ENCODE results near the gene CD96.

Gene CD96

DNA sequence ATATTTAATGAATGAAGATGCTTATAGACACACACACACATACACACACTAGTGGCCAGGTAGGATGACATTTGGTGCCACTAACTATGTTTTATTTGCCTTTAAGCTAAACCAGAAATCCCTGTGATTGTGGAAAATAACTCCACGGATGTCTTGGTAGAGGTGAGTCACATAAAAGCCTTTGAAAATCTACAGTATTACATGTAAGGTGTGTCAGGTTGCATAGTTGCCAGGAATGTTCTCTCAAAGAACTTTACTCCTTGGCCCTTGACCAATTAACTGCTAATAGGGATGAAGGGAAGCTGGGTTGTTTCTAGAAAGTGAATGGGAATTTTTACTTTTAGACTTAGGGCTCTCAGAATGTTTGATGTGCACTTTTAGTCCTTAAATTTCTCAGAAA, 43.2 kb downstream of the CD96 start:
- peak; percentile 79 for TF ChIP-seq TEAD4 (IDR thresholded peaks at IDR 0.05)
- TF ChIP-seq NFIC (IDR thresholded peaks at IDR 0.05) = peak; percentile 83
- no peak for TF ChIP-seq RAD21 (IDR thresholded peaks at IDR 0.05; ENCODE audit: low read depth)
- TF ChIP-seq FOXM1 (IDR thresholded peaks at IDR 0.05; ENCODE audit: borderline replicate concordance, low read depth) = peak; percentile 44; the same call in 1 of the 2 replicates
- TF ChIP-seq, protein P1, sequence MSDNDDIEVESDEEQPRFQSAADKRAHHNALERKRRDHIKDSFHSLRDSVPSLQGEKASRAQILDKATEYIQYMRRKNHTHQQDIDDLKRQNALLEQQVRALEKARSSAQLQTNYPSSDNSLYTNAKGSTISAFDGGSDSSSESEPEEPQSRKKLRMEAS (IDR thresholded peaks at IDR 0.05) = no peak
- peak; percentile 76 for TF ChIP-seq EP300 (IDR thresholded peaks at IDR 0.05; ENCODE audit: borderline replicate concordance)
- TF ChIP-seq TCF12 (IDR thresholded peaks at IDR 0.05; ENCODE audit: low read depth) = peak; percentile 71
- TF ChIP-seq CEBPB (IDR thresholded peaks at IDR 0.05) = no peak
- no peak for TF ChIP-seq YY1 (IDR thresholded peaks at IDR 0.05; ENCODE audit: low read depth)

DNA sequence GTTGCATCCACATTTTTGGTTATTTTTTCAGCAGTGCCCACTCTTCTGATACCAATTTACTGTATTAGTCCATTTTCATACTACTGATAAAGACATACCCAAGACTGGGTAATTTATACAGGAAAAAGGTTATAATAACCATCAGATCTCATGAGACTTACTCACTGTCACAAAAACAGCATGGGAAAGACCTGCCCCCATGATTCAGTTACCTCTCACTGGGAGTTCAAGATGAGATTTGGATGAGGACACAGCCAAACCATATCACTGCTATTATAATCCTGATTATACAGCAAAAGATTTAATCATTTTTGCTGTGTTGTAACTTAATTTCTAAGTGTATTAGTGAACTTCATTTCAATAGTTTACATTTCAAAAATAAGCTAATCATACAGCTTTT, 46.5 kb downstream of the CD96 start:
- no peak for TF ChIP-seq CEBPB (IDR thresholded peaks at IDR 0.05)

DNA sequence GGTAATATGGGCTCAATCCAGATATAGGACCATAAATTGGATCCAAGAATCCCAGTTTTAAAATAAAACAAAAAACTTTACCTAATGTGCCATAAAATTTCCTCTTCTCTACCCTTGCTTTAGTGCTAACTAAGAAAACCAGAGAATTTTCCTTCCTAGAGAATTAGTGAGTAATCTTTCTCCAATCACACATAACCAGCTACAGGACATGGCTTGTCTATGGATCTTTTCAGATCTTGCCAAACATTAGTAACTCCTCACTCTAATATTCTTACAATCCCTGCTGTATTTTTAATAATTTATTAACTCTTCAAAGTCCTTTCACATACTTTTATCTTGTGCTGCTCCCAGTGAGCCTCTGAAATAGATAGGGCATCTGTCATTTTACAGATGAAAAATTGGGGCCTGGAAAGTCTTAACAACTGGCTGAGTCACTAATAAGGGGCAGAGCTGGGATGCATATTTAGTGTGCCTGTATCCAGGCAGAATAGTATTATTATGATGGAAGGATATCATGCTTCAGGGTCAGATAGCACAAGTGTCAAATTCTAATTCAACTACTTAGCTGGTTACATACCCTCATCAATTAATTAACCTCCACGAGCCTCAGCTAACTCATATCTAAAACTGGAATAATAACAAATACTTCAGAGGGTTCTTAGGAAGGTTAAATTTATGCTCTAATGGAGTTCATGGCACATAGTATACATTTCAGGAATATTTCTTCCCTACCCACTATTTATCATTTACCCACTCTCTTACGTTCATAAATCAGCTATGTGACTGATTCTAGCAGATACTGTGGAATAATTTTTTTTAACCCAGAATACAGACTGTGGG, 47.5 kb downstream of the CD96 start:
- no peak for TF ChIP-seq RAD21 (IDR thresholded peaks at IDR 0.05; ENCODE audit: low read depth)
- TF ChIP-seq TCF12 (IDR thresholded peaks at IDR 0.05; ENCODE audit: low read depth) = no peak
- TF ChIP-seq TAF1 (IDR thresholded peaks at IDR 0.05; ENCODE audit: low read depth) = no peak
- TF ChIP-seq CREB1 (IDR thresholded peaks at IDR 0.05; ENCODE audit: low read depth) = no peak
- TF ChIP-seq NFIC (IDR thresholded peaks at IDR 0.05) = no peak
- no peak for TF ChIP-seq EGR1 (IDR thresholded peaks at IDR 0.05)
- no peak for TF ChIP-seq FOXM1 (IDR thresholded peaks at IDR 0.05; ENCODE audit: borderline replicate concordance, low read depth)
- no peak for TF ChIP-seq EP300 (IDR thresholded peaks at IDR 0.05; ENCODE audit: borderline replicate concordance)
- TF ChIP-seq ZBTB7A (IDR thresholded peaks at IDR 0.05; ENCODE audit: low read depth) = no peak
- TF ChIP-seq, protein P1 (IDR thresholded peaks at IDR 0.05) = no peak
- no peak for TF ChIP-seq YY1 (IDR thresholded peaks at IDR 0.05; ENCODE audit: low read depth)
- TF ChIP-seq, protein P2, sequence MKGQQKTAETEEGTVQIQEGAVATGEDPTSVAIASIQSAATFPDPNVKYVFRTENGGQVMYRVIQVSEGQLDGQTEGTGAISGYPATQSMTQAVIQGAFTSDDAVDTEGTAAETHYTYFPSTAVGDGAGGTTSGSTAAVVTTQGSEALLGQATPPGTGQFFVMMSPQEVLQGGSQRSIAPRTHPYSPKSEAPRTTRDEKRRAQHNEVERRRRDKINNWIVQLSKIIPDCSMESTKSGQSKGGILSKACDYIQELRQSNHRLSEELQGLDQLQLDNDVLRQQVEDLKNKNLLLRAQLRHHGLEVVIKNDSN (IDR thresholded peaks at IDR 0.05) = no peak
- no peak for TF ChIP-seq TEAD4 (IDR thresholded peaks at IDR 0.05)
- TF ChIP-seq, protein P3, sequence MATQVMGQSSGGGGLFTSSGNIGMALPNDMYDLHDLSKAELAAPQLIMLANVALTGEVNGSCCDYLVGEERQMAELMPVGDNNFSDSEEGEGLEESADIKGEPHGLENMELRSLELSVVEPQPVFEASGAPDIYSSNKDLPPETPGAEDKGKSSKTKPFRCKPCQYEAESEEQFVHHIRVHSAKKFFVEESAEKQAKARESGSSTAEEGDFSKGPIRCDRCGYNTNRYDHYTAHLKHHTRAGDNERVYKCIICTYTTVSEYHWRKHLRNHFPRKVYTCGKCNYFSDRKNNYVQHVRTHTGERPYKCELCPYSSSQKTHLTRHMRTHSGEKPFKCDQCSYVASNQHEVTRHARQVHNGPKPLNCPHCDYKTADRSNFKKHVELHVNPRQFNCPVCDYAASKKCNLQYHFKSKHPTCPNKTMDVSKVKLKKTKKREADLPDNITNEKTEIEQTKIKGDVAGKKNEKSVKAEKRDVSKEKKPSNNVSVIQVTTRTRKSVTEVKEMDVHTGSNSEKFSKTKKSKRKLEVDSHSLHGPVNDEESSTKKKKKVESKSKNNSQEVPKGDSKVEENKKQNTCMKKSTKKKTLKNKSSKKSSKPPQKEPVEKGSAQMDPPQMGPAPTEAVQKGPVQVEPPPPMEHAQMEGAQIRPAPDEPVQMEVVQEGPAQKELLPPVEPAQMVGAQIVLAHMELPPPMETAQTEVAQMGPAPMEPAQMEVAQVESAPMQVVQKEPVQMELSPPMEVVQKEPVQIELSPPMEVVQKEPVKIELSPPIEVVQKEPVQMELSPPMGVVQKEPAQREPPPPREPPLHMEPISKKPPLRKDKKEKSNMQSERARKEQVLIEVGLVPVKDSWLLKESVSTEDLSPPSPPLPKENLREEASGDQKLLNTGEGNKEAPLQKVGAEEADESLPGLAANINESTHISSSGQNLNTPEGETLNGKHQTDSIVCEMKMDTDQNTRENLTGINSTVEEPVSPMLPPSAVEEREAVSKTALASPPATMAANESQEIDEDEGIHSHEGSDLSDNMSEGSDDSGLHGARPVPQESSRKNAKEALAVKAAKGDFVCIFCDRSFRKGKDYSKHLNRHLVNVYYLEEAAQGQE (IDR thresholded peaks at IDR 0.05; ENCODE audit: low read depth) = no peak
- no peak for TF ChIP-seq CEBPB (IDR thresholded peaks at IDR 0.05)

DNA sequence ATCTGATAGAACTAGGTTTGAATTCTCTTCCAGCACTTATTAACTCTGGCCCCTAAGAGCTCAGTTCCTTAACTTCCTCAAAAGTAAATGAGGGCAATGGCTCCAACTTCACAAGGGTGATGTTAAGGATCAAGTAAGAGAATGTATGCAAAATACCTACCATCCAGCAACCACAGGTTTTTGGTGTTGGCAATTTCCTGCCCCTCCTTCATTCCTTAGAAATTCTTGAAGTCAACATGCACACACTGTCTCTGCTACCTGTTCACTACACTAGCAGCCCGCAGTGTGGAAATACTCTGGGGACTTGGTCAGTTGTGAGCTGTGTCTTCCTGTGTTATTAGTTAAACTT, 48.1 kb downstream of the CD96 start:
- no peak for TF ChIP-seq NFIC (IDR thresholded peaks at IDR 0.05)
- no peak for TF ChIP-seq CEBPB (IDR thresholded peaks at IDR 0.05)
- peak; percentile 30; the same call in 1 of the 2 replicates for TF ChIP-seq TEAD4 (IDR thresholded peaks at IDR 0.05)

DNA sequence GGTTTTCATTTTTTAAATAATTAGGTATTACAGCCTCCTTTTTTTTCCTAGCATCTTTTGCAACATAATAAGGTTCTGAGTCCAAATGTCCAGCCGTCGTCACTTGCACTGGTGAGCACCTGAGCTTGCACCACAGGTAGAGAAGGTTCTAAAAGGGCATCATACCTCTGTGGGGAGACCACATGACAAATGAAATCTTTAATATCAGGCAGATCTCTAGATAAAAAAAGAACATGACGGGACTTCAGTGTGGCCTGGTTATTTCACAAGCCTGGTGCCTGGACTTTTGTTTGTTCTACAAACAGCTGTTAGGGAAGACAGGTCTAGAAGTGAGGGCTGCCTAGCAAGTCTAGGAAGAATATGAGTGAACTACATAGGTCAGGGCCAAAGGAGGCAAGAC, 49.6 kb downstream of the CD96 start:
- no peak for TF ChIP-seq CEBPB (IDR thresholded peaks at IDR 0.05)
- no peak for TF ChIP-seq EP300 (IDR thresholded peaks at IDR 0.05; ENCODE audit: borderline replicate concordance)
- TF ChIP-seq CREB1 (IDR thresholded peaks at IDR 0.05; ENCODE audit: low read depth) = no peak
- TF ChIP-seq, protein P1 (IDR thresholded peaks at IDR 0.05) = no peak
- TF ChIP-seq FOXM1 (IDR thresholded peaks at IDR 0.05; ENCODE audit: borderline replicate concordance, low read depth) = no peak
- no peak for TF ChIP-seq ZBTB7A (IDR thresholded peaks at IDR 0.05; ENCODE audit: low read depth)
- no peak for TF ChIP-seq TAF1 (IDR thresholded peaks at IDR 0.05; ENCODE audit: low read depth)

DNA sequence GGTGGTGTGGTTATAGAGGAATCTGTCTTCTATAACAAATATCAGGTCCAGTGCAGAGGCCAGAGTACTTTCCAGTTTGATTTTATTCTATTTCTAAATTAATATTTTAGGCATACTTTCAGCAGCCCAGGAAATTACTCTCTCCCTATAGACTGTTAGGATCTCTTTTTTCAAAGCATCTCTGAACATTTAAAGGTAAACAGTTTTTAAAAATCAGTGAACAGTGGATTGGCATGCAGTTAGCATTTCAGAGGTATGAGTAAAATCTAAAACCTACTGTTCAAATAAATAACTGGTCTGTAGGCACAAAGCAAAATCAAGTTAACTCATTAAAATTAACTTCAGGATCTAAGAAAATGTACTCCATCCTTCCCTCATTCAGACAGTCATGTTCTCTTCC, 50.1 kb downstream of the CD96 start:
- TF ChIP-seq TCF12 (IDR thresholded peaks at IDR 0.05; ENCODE audit: low read depth) (no peak), NFIC (IDR thresholded peaks at IDR 0.05) (no peak), CEBPB (IDR thresholded peaks at IDR 0.05) (no peak), TAF1 (IDR thresholded peaks at IDR 0.05; ENCODE audit: low read depth) (no peak), TEAD4 (IDR thresholded peaks at IDR 0.05) (no peak), EGR1 (IDR thresholded peaks at IDR 0.05) (no peak), YY1 (IDR thresholded peaks at IDR 0.05; ENCODE audit: low read depth) (no peak)

DNA sequence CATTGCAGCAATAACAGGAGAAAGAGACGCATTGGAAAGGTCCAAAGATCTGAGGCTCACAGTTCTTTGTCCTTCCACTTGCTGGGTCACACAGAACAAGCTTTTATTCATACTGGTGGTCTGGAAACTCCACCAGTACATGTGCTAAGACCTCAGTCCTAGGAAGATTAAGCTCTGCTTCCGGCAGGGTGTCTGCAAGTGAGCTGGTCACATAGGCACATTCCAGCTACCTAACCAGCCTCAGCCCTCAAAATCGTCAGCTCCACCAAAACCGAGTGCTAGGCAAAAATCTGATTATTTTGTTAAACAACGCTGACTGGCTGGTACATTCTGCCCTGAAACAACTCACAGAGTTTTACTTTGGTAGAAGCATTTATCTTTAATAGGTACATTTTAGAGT, 50.9 kb downstream of the CD96 start:
- TF ChIP-seq, protein P3 (IDR thresholded peaks at IDR 0.05; ENCODE audit: low read depth) = no peak
- TF ChIP-seq TCF12 (IDR thresholded peaks at IDR 0.05; ENCODE audit: low read depth) (no peak), RAD21 (IDR thresholded peaks at IDR 0.05; ENCODE audit: low read depth) (no peak), ZBTB7A (IDR thresholded peaks at IDR 0.05; ENCODE audit: low read depth) (no peak), TAF1 (IDR thresholded peaks at IDR 0.05; ENCODE audit: low read depth) (no peak), CEBPB (IDR thresholded peaks at IDR 0.05) (no peak), CREB1 (IDR thresholded peaks at IDR 0.05; ENCODE audit: low read depth) (no peak)
- TF ChIP-seq, protein P2 (IDR thresholded peaks at IDR 0.05) = no peak
